MM.1S (cell line): ENCODE measurements around the gene KLHL3.
A peak's percentile ranks its signal among the peaks of the same experiment; 100 is the strongest.

Experiments used
- DNase-seq: peaks from one replicate; pipeline ENCODE4 v3.0.0-alpha.2; 2015
- H2AFZ ChIP-seq: fragments of 300-600 bp; sonication (generic); 2 replicates; pipeline ENCODE4 v1.6.0; 2016; ENCODE audit warnings: antibody characterized with exemption, low read length
- H3F3A ChIP-seq: fragments of 300-600 bp; sonication (generic); 2 replicates; pipeline ENCODE4 v1.6.1; 2016; ENCODE audit warnings: mild to moderate bottlenecking, antibody characterized with exemption, low read length, moderate library complexity, mixed read lengths; ENCODE audit not compliant: insufficient read depth
- H3K27ac ChIP-seq: fragments of 300-600 bp; sonication (generic); 2 replicates; pipeline ENCODE4 v1.5.1; 2016; ENCODE audit warnings: mild to moderate bottlenecking, low read length
- H3K27me3 ChIP-seq: fragments of 300-600 bp; sonication (generic); replicated peaks from 2 replicates; pipeline ENCODE4 v1.6.0; 2016; ENCODE audit warnings: low read length; ENCODE audit not compliant: insufficient read depth
- H3K36me3 ChIP-seq: fragments of 300-600 bp; sonication (generic); replicated peaks from 2 replicates; pipeline ENCODE4 v1.6.1; 2016; ENCODE audit warnings: mild to moderate bottlenecking, low read length, mixed read lengths; ENCODE audit not compliant: insufficient read depth
- H3K4me1 ChIP-seq: fragments of 300-600 bp; sonication (generic); 2 replicates; pipeline ENCODE4 v1.6.1; 2016; ENCODE audit warnings: low read length, mixed read lengths
- H3K4me2 ChIP-seq: fragments of 300-600 bp; sonication (generic); 2 replicates; pipeline ENCODE4 v1.6.0; 2016; ENCODE audit warnings: low read depth, low read length
- H3K4me3 ChIP-seq: fragments of 300-600 bp; sonication (generic); 2 replicates; pipeline ENCODE4 v1.5.1; 2016; ENCODE audit warnings: low read length, mixed read lengths
- H3K79me2 ChIP-seq: fragments of 300-600 bp; sonication (generic); 2 replicates; pipeline ENCODE4 v1.6.1; 2016; ENCODE audit warnings: mixed run types, low read length, mixed read lengths
- H3K9ac ChIP-seq: fragments of 300-600 bp; sonication (generic); 2 replicates; pipeline ENCODE4 v1.6.1; 2016; ENCODE audit warnings: low read length, mixed read lengths
- H3K9me2 ChIP-seq: fragments of 300-600 bp; sonication (generic); replicated peaks from 2 replicates; pipeline ENCODE4 v1.6.1; 2016; ENCODE audit warnings: mild to moderate bottlenecking, low read length, mixed read lengths; ENCODE audit not compliant: insufficient read depth
- H3K9me3 ChIP-seq: fragments of 300-600 bp; sonication (generic); replicated peaks from 2 replicates; pipeline ENCODE4 v1.6.1; 2016; ENCODE audit warnings: mild to moderate bottlenecking, low read length, mixed read lengths; ENCODE audit not compliant: insufficient read depth
- H4K20me1 ChIP-seq: fragments of 300-600 bp; sonication (generic); 2 replicates; pipeline ENCODE4 v1.6.1; 2016; ENCODE audit warnings: mild to moderate bottlenecking, low read length, moderate library complexity, mixed read lengths; ENCODE audit not compliant: insufficient read depth
- CTCF ChIP-seq: fragments of 300-600 bp; sonication (generic); IDR thresholded peaks from 2 replicates; pipeline ENCODE4 v1.5.1; 2016; ENCODE audit warnings: antibody characterized with exemption, low read length, mixed read lengths
- EZH2 ChIP-seq: fragments of 300-600 bp; sonication (generic); optimal IDR thresholded peaks from 2 replicates; pipeline ENCODE3; 2017; ENCODE audit warnings: low read depth, mild to moderate bottlenecking, antibody characterized with exemption, low read length, mixed read lengths
- EZH2phosphoT487 ChIP-seq: fragments of 300-600 bp; sonication (generic); IDR thresholded peaks from 2 replicates; pipeline ENCODE4 v1.6.1; 2018; ENCODE audit warnings: antibody characterized with exemption, low read length

Gene KLHL3

GRCh38 chr5:137708796-137709559, 26.9 kb downstream of the KLHL3 start:
- Histone ChIP-seq H3K9ac (no peak overlapping the region), H3K4me3 (no peak overlapping the region), H3K79me2 (no peaks in the 10 kb centered on the region), H3K27ac (peak overlapping the region; percentile 19; the same call in 1 of the 2 replicates), H3K4me2 (peak overlapping the region; percentile 6; the same call in 1 of the 2 replicates), H4K20me1 (no peaks in the 10 kb centered on the region), H3K9me2 (no peaks in the 10 kb centered on the region), H3K27me3 (no peaks in the 10 kb centered on the region), H3K4me1 (peaks cover 24% of the 10 kb centered on the region), H3K36me3 (no peaks in the 10 kb centered on the region), H2AFZ (no peak overlapping the region), H3K9me3 (no peaks in the 10 kb centered on the region), H3F3A (peaks cover 8% of the 10 kb centered on the region; the same call in 1 of the 2 replicates)
- DNase-seq: peak; percentile 78
- TF ChIP-seq EZH2phosphoT487: no peak
- TF ChIP-seq EZH2: no peak
- no peak for TF ChIP-seq CTCF

DNA sequence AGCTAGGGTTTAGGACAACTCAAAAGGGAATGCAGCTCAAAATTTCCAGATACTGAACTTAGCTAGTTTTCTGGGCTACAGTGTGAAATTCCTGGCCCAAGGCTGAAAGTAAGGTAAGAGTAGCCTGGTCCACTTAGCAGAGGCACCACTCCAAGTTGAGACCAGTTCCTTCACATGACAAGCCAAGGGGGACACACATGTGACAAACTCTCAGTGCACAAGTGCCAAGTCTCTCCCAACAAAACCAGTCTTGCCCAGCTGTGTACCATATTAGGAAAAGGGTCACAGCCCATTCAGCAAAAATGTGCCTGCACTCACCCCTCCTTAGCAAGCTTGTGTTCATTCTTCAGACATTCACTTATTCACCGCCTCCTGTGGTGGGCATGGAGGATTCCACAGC, 27.8 kb downstream of the KLHL3 start:
- Histone ChIP-seq H3K27me3 (no peaks in the 10 kb centered on the region), H2AFZ (no peak overlapping the region), H3K79me2 (no peaks in the 10 kb centered on the region), H3K9me3 (no peaks in the 10 kb centered on the region), H3K4me2 (no peak overlapping the region), H3K9ac (no peak overlapping the region), H3K9me2 (no peaks in the 10 kb centered on the region), H3F3A (peaks cover 8% of the 10 kb centered on the region; the same call in 1 of the 2 replicates), H3K27ac (peak overlapping the region; percentile 19; the same call in 1 of the 2 replicates), H3K36me3 (no peaks in the 10 kb centered on the region), H3K4me1 (peaks cover 24% of the 10 kb centered on the region), H3K4me3 (no peak overlapping the region), H4K20me1 (no peaks in the 10 kb centered on the region)
- TF ChIP-seq CTCF (no peak), EZH2 (no peak), EZH2phosphoT487 (no peak)
- no peak for DNase-seq

- TF ChIP-seq CTCF (no peak), EZH2 (no peak), EZH2phosphoT487 (no peak)
- no peak for DNase-seq
Measured at GRCh38 chr5:137706841-137707240, 29.0 kb downstream of the KLHL3 start.

More at GRCh38 chr5:137706841-137707240, 29.0 kb downstream of the KLHL3 start:
- H3K27ac ChIP-seq: no peak overlapping the region
- no peaks in the 10 kb centered on the region for H3K27me3 ChIP-seq
- peaks cover 8% of the 10 kb centered on the region; the same call in 1 of the 2 replicates for H3F3A ChIP-seq
- no peaks in the 10 kb centered on the region for H3K9me2 ChIP-seq
- no peaks in the 10 kb centered on the region for H3K79me2 ChIP-seq
- no peaks in the 10 kb centered on the region for H3K9me3 ChIP-seq
- no peak overlapping the region for H2AFZ ChIP-seq
- peaks cover 24% of the 10 kb centered on the region for H3K4me1 ChIP-seq
- H3K36me3 ChIP-seq: no peaks in the 10 kb centered on the region
- H3K4me2 ChIP-seq: no peak overlapping the region
- H3K9ac ChIP-seq: no peak overlapping the region
- H3K4me3 ChIP-seq: no peak overlapping the region
- H4K20me1 ChIP-seq: no peaks in the 10 kb centered on the region
